HG02981 (cell line): ENCODE data around the gene SETD3.
A peak's percentile ranks its signal among the peaks of the same experiment; 100 is the strongest.

ENCODE experiments used
- ATAC-seq: cut with Tn5 transposase; IDR thresholded peaks from one replicate; pipeline ENCODE4 v1.9.1; 2021; ENCODE audit warnings: mild to moderate bottlenecking, moderate library complexity; ENCODE audit not compliant: unreplicated experiment

The SETD3 gene

DNA sequence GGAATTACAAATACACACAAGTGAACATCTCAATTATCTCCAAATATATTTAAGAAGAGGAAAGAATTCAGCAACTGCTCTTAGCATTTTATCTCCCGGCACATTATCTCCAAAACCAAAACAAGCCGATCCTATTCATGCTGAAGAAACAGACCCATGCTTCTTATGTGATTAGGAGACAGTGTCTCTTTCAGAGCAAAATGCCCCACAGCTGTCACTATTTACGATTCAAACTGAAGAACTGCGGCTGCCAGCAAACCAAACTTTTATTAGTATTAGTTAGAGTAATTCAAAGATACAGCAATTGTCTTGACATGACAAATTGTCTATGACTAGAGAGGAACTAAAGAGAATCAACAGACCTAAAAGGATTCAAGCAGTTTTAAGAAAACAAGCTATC, 79.4 kb downstream of the SETD3 start:
- no peak for ATAC-seq

DNA sequence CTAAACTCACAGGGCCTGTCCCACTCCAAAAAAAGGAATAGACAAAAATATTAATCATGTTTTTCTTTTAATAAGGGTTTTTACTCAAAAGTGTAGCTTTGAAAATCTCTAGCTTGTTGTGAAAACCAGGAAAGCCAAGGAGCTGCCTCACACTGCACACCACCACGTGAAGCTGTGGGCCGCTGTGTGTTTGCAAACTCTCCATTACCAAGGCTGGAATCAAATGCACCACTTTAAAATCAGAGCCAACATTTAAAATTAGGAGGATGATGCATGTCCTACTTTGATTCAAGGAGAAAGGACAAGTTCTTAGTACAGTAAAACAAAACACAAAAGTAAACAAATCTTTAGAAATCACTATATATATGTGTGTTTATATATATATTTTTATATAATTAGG, 83.0 kb downstream of the SETD3 start:
- ATAC-seq = no peak

DNA sequence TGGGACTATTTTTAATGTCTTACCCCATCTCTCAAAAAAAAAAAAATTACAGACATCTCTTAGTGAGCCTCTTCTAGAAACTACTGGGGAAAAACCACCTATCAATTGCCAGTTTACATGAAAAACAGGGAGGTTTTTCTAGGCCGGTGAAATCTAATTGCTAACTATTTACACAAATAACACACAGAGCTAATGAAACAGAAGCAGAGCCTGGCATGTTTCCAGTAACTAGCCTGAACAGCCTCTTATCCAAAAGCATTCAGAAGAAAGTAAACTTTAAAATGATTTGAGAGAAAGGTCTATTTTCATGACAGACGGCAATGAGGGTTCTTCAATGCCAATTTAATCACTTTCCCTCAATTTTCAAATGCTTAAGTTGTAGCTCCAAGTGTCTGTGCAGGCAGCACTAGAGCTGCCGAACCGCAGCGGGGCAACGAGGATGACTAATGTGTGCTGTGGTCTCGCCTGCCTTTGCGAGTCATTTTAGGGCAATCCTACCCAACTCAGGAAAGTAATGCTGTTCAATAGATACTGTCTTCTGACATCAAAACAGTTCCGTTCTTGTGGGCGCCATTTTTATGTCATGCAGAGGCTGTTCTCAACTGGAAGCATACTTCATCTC, 84.6 kb downstream of the SETD3 start:
- ATAC-seq = no peak

DNA sequence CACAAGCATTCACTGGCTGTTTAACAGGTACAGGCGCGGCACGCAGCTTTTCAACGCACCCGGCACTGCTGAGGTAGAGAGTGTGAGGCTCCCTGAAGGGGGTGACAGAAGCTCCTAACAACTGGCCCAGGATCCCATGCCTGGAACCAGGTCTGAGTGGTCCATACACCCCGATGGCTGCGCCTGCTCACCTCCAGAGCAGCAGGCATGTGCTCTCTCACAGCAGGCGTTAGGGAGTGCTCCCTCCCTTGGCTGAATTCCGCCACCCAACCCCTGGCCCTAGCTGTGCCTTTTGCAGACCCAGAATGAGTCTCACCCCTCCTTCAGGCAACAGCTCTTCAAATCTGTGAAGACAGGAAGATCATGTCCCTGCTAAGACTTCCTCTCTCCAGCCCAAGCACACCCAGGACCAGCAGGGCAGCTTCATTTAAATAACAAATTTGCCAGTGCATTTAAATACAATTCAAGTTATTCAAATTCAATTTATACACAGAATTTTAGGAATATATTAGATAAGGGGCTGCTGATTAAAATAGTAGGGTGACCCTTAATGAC, 86.0 kb downstream of the SETD3 start:
- no peak for ATAC-seq

DNA sequence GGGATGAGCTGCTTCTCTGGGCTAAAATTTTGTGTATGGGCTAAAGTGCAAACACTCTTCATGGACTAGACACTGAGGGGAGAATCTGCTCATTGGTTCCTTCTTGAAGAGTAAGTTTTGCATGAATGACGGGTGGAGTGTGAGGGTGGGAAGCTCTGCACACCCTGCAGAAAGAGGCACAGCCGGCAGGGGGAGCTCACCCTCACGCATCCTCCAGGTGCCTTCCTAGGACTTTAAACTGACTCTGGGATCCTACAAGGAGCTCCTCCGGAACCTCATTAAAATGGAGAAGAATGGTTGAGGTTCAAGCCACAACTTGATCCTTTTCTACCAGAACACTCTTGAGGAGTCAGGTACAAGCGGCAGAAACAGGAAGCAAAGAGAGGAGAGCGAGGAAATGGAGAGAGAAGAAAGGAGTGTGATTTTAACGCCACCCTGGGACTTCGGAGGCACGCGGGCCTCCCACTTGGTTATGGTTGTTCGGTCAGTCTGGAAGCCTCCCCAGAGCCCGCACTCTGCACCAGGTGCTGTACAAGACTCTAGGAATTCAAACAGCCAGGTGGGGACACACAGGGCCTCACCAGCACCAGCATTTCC, 87.5 kb downstream of the SETD3 start:
- ATAC-seq = peak; percentile 61

DNA sequence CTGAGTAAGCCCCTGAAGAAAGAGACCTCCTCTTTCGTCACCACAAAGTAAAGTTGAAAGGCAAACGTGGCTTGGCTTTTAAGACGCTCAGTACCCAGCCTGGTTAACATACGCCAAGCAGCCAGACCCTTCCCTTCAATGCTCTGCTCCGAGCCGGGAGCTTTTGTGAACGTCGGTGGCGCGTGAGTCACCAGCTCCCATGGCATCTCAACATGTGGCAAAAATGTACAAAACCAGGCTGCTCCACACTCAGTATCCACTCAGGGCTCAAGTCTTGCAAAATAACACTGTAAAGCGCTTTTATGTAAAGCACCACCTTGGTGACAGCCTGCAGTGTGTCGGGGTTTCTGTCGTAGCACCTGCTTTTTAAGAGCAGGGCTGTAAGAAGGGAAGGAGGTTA, 89.0 kb downstream of the SETD3 start:
- ATAC-seq = no peak

DNA sequence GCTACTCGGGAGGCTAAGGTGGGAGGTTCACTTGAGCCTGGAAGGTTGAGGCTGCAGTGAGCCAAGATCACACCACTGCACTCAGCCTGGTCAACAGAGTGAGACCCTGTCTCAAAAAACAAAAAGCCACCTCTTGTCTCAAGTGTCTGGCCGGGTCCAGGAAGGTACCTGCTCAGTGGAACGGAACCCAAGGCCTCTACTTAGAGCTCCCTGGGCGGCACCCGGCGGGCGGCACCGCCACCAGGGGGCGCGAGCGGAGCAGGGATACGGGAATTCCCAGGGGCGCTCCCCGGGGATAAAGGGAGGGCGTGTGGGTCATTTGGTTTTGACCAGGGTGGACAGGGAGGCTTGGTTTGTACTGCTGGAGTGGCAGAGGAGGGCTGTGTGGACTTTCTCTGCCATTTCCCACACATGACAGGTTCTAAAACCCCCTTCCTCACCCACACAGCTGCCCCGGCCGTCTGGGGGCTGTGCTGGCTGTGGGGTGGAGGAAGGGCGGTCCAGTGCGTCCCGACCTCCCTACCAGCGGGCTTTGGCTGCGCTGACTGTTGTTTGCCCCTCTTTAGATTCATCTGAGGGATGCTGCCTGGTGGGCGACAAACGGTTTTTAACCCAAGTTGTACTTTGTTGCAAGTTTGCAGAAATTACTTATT, 91.4 kb downstream of the SETD3 start:
- peak; percentile 41 for ATAC-seq

DNA sequence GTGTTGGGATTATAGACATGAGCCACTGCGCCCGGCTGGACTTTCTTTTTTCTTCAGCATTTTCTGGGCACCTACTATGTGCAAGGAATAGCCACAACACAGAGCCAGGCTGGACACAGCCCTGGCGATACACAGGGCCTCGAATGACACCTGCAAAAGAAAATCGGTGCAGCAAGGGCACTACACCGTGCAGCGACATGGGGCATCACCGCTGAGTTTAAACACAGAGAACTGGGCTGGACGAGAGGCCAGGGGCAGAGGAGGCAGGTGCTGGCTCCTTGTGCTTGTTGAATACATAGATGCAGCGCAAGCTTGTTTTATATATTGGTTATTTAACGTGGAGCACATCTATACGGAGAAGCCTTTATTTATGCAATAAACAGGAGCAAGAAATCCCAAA, 92.4 kb downstream of the SETD3 start:
- ATAC-seq = no peak

DNA sequence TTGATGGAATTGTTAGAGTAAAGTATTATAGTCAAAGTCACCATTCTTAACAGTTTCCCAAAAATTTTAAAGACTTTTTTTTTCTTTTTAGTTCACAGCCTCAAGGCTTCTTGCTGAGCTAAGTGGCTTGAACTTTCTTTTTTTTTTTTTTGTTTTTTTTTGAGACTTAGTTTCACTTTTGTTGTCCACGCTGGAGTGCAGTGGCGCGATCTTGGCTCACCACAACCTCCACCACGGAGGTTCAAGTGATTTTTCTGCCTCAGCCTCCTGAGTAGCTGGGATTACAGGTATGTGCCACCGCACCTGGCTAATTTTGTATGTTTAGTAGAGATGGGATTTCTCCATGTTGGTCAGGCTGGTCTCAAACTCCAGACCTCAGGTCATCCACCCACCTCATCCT, 92.8 kb downstream of the SETD3 start:
- no peak for ATAC-seq

DNA sequence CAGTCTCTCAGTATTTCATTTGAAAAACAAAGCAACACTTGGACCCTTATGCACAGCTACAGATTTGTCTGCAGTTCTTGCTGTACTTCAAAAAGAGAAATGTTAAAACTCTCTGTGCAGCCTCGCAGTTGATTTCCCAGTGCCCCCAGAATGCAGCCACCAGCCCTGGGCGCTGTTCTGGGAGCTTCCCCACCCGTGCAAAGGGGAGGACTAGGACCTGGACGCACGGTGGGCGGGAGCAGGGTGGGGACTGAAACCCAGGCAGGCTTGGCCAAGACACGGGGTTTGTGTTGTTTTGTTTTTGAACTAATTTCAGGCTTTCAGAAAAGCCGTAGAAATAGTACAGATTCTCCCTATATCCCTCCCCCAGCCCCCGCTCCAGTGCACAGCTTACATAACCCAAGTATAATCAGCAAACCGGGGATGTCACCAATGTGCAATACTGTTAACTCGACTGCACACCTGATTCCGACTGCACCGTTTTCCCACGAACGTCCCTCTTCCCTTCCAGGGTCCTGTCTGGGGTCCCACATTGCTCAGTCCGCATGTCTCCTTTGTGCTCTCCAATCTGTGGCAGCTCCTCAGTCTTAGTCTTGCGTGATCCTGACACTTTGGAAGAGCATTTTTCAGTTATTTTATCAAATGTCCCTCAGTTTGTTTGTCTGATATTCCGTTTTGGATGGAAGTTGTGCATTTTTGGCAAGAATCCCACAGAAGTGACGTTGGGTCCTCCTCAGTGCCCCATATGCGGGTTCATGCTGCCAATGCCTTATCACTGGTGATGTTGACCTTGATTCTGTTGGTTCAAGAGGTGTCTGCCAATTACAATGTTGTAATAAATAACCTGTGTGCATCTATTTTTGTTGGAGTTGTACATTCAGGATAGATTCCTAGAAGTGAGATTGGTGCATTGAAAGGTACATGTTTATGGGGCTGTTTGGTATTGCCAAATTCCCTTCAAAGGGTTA, 95.9 kb downstream of the SETD3 start:
- no peak for ATAC-seq

DNA sequence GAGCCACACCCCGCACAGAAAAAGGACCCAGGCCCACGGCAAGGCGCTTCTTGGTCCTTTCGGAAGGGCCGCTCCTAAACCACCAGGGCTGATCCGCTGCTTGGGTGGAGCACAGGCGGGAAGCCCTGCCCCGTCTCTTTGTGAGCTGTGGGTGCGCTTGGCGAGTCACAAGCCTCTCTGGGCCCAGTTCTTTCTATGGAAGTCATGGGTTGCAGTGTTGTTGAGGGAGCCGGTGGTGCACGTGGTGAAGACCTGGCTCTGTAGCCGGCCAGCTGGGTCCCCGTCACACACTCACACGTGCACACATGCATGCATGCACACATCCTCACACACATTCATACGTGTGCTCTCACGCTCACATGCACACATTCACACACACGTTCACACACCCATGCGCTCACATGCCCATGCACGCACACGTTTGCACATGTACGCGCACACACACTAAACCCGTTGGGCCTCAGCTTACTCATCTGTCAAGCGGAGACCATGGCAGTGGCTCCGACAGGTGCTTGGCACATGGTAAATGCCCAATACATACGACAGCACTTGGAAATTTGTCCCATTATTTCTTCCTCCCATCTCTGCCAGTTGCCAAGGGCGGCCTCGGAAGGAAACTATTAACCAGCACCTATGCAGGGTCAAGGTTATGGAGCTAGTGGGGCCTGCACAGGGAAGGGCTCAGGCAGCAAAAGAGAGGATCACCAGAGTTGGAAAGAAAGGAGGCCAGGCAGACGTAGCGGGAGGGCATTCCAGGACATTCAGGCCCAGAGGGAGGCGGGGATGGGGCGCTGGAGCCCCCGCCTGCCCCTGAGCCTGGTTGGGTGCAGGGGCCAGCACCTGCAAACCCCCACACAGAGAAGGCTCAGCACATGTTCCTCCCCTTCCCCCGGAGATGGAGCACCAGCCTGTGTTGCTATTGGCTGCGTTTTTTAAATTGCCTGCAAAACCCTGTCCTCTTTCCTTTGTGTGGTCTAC, 96.9 kb downstream of the SETD3 start:
- no peak for ATAC-seq

DNA sequence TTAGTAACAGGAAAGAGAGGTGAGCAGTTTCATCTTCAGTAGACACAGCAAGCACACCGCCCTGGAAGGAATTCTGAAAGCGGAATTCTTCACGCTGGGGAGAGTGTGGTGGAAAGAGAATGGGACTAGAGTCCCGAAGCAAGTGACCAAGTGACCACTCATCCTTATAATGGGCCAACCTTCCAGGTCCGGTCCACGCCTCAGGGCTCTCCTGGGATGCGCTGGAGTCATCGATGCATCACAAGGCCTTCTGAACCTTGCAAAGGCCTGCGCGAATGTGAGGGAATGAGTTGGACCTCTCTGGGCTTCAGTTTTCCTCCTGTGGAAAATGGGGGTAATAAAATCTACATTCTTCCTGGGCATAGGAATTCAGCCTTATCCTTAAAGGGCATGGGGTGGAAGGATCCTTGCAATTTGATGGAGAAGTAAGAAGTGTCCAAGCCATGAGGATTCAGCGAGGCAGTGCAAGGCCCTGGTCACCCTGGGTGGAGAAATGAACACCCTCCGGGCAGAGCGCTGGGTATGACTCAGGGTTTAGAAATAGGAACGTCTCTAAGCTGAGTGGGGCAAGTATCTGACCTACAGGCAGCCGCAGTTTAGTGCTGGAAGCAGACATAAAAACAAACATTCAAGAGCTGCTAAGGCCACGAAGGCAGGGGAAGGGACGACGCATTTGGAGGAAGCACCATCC, 97.7 kb downstream of the SETD3 start:
- no peak for ATAC-seq

DNA sequence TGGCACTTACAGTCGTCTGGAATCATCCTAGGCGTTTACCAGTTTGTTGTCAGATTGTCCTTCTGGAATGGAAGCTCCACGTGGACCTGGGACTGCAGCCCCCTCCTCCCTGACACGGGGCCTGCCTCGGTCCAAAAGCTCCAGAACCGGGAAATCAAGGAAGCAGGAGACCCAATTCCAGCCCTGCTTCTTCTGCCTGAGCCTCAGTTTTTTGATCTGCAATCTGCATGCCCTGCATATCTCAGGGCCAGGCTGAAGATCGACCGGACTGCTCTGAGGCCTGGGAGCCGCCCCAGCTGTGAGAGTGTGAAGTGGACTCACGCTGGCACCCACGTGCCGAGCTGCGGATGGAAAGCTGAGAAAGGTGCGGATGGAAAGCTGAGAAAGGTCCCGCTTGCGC, 98.6 kb downstream of the SETD3 start:
- ATAC-seq = no peak

DNA sequence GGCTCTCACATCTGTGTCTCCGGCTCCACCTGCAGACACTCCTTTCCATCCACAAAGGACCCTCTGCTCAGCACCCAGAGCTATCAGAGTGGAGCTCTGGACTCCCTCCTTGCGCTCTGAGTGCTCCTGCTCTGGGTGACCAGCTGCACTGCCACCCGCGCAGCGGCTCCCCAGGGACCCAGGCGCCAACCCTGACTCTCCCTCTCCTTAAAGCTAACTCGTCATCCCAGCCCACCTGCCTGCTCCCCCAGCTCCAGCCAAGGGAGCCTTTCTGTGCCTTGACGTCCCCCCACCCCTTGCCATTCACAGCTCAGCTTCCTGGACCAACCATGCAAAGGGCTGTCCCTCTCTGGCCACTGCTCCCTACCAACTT, 99.0 kb downstream of the SETD3 start:
- ATAC-seq = no peak

DNA sequence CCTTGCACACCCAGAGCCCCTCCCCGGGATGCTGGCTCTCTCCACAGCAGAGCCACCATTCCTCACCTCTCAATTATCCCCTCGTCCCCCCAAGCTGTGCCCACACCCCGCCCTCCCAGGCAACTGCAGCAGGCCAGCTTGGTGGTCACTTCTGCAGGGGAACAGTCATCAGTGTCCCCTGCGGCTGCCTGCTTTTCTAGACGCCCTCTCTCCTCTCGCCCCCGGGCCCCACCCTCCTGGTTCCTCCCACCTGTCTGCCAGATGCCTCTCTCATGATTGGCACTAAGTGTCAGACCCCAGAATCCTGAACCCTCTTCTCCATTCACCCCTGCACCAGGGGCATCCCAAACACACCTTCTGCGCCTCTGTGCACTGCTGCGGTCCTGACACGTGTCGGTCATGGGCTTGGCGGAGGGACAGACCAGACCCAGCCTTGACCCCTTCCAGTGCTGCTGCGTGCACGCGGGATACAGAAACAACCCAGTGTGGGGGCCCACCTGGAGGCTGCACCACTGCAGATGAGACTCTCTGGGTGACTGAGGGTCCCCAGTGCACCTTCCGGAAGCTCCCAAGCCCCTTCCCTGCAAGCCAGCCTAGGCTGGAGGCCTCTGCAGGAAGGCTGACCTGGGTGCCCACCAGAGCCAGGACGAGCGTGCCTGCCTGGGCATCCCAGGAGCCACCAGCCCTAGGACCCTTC, 99.5 kb downstream of the SETD3 start:
- no peak for ATAC-seq

DNA sequence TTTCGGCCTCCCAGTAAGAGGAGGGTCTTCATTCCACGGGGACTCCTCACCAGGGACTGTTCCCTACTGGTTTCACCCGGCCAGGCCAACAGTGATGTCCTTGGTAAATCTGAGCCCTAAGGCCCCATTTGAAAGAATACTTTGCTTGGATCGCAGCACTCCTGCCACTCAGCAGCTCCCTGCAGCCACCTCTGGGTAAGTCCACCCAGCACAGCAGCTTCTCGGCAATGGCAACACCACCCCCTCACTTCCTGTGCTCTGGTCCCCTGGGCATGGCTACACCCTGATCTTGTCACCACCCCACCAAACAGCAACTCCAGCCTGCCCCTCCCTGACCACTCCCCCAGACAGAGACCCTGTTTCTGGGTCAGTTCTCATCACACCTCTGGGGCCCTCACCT, 100.3 kb downstream of the SETD3 start:
- ATAC-seq = no peak

DNA sequence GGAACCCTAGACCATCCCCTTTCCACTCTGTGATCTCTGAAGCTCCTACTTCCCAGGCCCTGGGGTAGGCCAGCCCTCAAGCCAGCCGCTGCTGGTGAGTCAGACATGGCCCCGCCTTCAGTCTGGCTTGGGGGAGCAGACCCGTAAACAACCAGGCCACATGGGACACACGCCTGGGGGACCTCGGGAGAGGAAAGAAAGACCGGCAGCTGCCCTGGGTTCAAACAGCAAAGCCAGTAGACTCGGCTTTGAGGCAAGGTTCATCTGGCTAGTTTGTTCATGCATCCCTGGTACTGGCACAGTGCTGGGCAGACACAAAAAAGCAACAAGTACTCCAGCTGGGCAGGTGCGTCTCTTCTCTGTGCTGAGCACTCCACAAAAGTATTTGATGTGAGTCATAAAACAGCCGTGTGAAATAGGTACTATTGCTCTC, 101.9 kb downstream of the SETD3 start:
- no peak for ATAC-seq

DNA sequence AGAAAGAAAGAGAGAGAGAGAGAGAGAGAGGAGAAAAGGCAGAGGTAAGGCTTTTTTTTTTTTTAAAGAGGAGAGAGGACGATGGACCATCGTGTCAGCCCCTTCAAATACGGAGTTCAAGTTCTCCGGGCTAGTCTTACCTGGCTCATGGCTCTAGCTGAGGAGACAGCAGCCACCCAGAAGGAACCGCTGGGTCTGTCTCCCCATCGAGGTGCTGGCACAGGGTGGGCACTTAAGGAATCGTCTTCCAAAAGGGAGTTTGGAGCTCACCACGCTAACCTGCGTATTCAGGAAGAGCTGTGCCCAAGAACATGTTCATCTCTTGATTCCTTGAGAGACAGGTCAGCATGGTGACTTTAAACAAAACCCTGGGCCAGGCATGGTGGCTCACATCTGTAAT, 102.7 kb downstream of the SETD3 start:
- no peak for ATAC-seq

DNA sequence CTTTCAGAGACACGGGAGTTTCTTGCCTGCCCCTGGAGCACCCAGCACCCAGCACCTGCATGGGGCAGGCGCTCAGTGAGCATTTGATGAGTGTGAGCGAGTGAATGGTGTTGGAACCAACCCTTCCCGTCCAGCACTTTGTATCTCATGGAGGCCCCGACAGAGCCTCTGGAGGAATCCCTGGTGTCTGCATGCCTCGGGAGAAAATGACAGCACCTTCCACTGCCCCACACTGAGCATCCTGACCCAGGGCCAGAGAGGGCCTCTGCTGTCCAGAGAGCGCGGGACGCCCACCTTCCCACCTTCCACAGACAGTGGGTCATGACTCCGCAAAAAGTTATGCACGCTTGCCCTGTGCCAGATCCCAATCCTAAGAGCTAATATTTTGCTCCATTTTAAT, 105.7 kb downstream of the SETD3 start:
- ATAC-seq = no peak
